Measurements from ENCODE around the gene COASY.
"Not testable (repeated sequence)": the region's sequence is repeated elsewhere in the genome, so short reads cannot be mapped to it uniquely, and the experiment has no call there.

Gene COASY

GRCh38 chr17:42552736-42553135 is 9.2 kb upstream of the COASY start, which contains the start of gene HSD17B1:
Gene HSD17B1, plus strand, starts transcription at chr17:42552923. Its CDS starts 11 bp downstream, at chr17:42552934.
- DNase-seq: not testable (repeated sequence)

- DNase-seq: peak in 1 of 56 donors; percentile 16
Observed at GRCh38 chr17:42553161-42553818, 8.7 kb upstream of the COASY start.

GRCh38 chr17:42553866-42554249 is 8.1 kb upstream of the COASY start:
- DNase-seq: no peak

- peak in 55 of 56 donors; percentile 35 to 90 (median 70) for DNase-seq
Observed at GRCh38 chr17:42554250-42555121, 7.5 kb upstream of the COASY start.

- DNase-seq: no peak
Observed at GRCh38 chr17:42555122-42555622, 6.8 kb upstream of the COASY start.

- not testable (repeated sequence) for DNase-seq
Observed at GRCh38 chr17:42555961-42556617, 5.9 kb upstream of the COASY start.

GRCh38 chr17:42559075-42559474 is 2.9 kb upstream of the COASY start:
- DNase-seq: no peak

GRCh38 chr17:42560246-42560645 is 1.7 kb upstream of the COASY start:
- no peak for DNase-seq

- peak in 1 of 56 donors; percentile 14 for DNase-seq
Observed at GRCh38 chr17:42562388-42563142, 617 bp downstream of the COASY start.

GRCh38 chr17:42563143-42563509 is 1.2 kb downstream of the COASY start:
- no peak for DNase-seq

GRCh38 chr17:42563543-42563942 is 1.6 kb downstream of the COASY start:
- no peak for DNase-seq

GRCh38 chr17:42563950-42564349 is 2.0 kb downstream of the COASY start:
- DNase-seq: no peak

GRCh38 chr17:42564815-42565522 is 3.0 kb downstream of the COASY start:
- DNase-seq: no peak

GRCh38 chr17:42565523-42566214 is 3.7 kb downstream of the COASY start:
- DNase-seq: no peak

GRCh38 chr17:42566215-42566882 is 4.4 kb downstream of the COASY start:
- DNase-seq: peak in 1 of 56 donors; percentile 57

- DNase-seq: peak in 55 of 56 donors; percentile 56 to 96 (median 88)
Observed at GRCh38 chr17:42566883-42567573, 5.1 kb downstream of the COASY start, which contains the start of gene MLX. Gene MLX, plus strand, starts transcription at chr17:42567100. Its CDS starts 25 bp downstream, at chr17:42567125.

- no peak for DNase-seq
Observed at GRCh38 chr17:42568341-42569111, 6.6 kb downstream of the COASY start.
